HFF-Myc (cell line): ENCODE results near the gene ZDBF2.

ENCODE experiments used
- DNase-seq: peaks from one replicate; pipeline ENCODE4 v3.0.0-alpha.2; 2011; ENCODE audit warnings: low read depth; ENCODE audit errors: extremely low read depth
- H3K4me3 ChIP-seq: replicated peaks from 2 replicates; pipeline ENCODE4 v1.5.1; 2011; ENCODE audit warnings: low read depth, mild to moderate bottlenecking, control low read depth, low read length
- CTCF ChIP-seq: IDR thresholded peaks from 2 replicates; pipeline ENCODE4 v1.5.1; 2012; ENCODE audit warnings: mild to moderate bottlenecking, low read depth, low read length, control low read depth; ENCODE audit errors: missing control alignments

Gene ZDBF2

DNA sequence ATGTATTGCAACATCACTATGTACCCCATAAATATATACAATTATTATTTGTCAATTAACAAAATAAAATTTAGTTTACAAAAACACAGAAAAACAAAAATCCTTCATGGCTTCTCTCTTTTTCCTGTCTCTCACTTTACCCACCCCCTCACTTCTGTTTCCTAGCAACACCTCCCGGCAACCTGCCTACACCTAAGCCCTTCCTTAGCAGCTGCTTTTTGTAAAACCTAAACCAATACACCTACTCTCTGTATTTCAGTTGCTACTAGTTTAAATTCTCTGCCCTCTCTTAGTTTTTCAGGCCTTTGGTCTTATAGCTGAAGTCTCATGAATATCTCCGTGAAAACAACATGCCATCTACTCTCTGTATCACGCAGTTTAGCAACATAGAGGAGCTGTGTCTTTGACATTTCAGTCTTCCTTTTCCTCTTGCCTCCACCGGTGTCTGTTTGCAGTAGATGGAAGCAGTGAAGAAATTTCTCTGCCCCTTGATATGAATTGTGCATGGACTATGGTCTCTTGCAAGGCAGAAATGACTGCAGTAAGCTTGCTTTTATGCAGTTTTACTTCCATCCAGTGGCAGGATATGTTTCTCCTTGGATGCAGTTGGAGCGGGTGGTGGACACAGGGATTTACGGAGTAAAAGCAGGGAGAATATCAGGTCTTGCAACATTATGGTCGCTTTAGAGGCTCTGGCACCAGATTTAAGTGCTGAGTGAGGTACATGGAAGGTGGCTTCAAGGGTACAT lies 42.0 kb upstream of the ZDBF2 start:
- H3K4me3 ChIP-seq, result no peak overlapping the region
- no peak for TF ChIP-seq CTCF
- no peak for DNase-seq

- no peak overlapping the region for H3K4me3 ChIP-seq
- no peak for DNase-seq
- TF ChIP-seq CTCF, result no peak
Measured at GRCh38 chr2:206239157-206239556, 35.3 kb upstream of the ZDBF2 start.

DNA sequence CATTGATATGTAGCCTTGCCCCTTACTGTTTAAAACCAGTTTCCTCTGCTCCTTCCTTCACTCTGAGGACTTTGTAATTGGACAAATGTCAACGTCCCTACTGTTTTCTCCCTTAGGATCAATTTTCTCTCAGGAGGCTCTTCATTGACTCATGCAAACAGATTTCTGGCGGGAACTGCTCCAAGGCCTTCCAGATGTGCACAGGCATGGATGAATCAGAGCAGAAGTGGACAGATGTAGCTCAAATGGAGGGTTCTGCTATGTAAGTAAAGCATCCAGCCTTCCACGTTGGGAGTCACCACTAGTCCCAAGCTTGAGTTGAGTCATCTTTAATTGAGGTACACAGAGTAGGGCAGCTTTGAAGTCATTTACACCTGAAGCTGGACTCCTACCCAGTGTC lies 34.1 kb upstream of the ZDBF2 start:
- DNase-seq, result peak; percentile 26
- no peak overlapping the region for H3K4me3 ChIP-seq
- no peak for TF ChIP-seq CTCF

GRCh38 chr2:206241736-206242135 lies 32.7 kb upstream of the ZDBF2 start:
- DNase-seq, result no peak
- TF ChIP-seq CTCF, result no peak
- H3K4me3 ChIP-seq, result no peak overlapping the region

- DNase-seq, result no peak
- TF ChIP-seq CTCF, result no peak
Measured at GRCh38 chr2:206245265-206245672, 29.2 kb upstream of the ZDBF2 start.

DNA sequence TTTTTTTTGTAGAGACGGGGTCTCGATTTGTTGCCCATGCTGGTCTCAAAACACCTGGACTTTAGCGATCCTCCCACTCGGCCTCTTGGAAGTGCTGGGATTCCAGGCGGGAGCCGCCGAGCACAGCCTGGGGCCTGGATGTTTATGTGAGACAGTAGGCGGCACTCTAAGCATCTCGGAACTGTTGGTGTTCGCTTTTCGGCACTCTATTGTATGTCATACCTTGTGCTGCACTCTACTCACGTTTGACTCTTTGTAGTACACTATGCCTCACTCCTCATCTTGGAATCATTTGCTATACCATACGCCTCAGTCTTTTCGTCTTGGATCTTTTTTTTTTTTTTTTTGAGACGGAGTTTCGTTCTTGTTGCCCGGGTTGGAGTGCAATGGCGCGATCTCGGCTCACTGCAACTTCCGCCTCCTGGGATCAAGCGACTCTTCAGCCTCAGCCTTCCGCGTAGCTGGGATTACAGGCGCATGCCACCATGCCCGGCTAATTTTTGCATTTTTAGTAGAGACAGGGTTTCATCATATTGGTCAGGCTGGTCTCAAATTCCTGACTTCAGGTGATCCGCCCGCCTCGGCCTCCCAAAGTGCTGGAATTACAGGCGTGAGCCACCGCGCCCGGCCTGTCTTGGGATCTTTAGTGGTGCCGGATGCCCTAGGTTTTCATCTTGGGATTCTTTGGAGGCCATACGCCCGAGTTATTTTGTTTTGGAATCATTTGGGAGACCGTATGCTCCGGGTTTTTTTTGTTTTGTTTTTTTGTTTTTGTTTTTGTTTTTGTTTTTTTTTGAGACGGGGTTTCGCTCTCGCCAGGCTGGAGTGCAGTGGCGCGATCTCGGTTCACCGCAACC lies 24.2 kb upstream of the ZDBF2 start:
- TF ChIP-seq CTCF, result no peak
- H3K4me3 ChIP-seq, result no peak overlapping the region
- no peak for DNase-seq

More at GRCh38 chr2:206245265-206245672, 29.2 kb upstream of the ZDBF2 start:
- H3K4me3 ChIP-seq, result no peak overlapping the region
